NOMO-1 treated with dmso at 0.1 percent for 144 hours (cell line): ENCODE data around the gene MPC1.

Experiments
- DNase-seq: peaks from one replicate; lab custom pipeline; 2025; ENCODE audit not compliant: unreplicated experiment; lab: John Stamatoyannopoulos, UW

MPC1 gene

DNA sequence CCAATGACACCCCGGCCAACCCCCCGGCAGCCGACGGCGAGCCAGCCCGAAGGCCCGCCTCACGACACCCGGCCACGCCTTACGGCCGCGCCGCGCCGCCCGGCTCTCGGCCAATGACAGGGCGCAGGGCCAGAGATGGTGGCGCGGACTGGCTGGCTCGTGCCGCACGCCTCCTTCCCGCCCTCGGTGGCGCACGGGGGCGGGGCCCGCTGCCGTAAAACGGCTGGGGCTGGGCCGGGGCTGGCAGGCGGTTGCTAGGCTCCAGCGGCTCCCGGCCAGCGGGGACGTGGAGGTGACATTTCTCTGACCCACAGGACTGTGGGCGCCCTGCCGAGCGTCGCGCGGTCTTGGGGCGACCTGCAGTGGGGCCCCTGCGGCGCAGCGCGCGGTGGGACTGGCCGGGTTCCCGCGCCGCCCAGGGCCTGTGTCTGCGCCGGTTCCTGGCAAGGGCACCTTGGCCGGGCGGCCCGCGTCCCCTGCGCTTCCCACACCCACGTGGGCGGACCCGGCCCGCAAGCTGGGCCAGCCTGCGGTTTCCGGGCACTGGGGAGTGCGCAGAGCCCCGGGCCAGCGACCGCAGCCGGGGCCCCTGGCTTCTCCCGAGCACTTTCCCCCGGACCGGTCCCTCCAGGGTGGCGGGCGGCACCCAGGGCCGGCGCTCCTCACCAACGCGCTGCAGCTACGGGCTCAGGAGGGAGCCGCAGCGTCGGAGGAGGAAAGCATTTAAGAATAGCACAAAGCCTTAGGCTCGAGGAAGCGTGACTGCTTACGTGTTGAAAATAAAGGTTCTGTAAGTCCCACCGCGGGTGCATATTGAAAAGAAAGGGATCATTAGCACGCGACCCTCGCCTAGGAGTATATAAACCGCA is at the start of gene MPC1:
TSS of gene MPC1 (minus strand) at position 8 of the 869 bp plus-strand sequence. CDS start 64 bp downstream, outside the sequence.
- peak; percentile 95 for DNase-seq

DNA sequence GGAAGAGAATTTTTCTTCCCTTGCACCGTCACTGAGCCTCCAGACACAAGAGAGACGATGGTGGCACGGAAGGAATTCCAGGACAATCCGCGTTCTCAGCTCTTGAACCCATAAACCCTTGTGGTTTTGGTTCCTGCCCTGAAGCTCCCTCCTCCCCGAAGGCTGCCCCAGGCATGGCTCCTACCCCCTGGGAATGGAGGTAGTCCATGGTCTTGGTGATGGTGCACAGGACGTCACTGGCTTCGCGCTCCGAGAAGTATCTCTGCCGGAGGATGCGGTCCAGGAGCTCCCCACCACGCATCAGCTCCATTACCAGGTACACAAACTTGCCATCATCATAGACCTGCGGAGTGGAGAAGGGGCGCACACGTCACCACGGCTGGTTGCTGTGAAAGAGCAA is 47.5 kb upstream of the MPC1 start:
- DNase-seq, result no peak

DNA sequence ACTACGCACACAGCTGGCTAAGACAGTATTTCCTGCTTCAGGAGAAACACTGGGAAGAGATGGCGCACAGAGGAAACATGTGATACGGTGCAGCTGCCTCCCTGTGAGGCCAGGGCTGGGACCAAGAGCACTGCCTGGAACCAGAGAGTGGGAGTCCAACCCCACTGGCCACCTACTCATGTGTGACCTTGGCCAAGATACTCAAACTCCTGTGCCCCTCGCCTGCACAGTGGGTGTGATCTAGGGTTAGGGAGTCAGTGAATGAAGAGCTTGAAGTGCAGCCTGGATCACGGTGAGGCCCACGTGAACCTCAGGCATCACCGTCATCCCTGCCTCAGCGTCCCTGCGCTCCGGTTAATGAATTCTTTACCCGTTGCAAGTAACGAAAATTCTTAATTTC is 41.7 kb upstream of the MPC1 start:
- no peak for DNase-seq

DNA sequence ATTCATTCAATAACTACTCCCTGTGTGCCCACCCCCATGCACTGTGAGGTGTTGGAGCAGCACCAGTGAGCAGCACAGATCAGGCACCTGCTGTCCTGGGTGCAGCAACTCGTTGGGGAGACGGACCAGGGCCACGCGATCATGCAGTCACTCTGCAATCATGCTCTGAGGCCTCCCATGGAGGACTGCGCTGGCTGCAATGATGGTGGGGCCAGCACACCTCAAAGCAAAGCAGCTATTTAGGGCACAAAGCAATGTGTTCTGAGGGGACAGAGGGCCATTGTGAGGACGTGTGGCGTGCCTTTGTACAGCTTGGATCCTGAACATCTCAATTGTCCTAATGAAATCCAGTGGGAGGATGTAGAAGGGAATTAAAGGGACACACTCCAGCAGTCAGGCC is 41.0 kb upstream of the MPC1 start:
- DNase-seq, result no peak

DNA sequence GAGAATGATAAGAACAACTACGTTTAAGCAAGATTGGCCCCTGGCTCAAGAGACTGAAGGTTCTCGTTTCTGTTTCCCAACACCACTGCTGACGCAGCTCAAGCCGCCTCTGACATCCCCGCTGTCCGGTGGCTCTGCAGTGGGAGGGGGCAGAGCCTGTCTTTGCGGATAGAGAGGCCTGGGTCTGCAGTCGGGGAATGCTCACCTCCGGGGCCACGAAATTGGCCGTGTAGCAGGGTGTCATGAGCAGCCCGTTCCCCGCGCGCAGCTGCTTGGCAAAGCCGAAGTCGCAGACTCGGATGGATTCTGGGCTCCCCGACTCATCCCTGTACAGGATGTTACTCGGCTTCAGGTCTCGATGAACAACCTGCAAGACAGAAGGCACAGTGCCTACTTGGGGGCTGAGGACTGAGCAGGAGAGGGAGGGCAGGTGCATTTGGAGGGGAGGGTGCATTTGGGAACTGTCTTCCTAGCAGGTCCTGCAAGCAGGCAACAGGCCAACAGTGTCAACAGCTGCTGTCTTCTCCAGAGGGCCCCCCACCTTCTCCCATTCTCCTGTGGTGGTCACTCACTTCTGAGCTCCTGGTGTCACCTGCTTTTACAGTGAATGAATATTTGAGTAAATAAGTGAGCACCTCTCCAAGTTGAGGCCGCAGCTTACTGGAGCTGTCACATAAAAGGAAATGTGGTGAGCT is 40.5 kb upstream of the MPC1 start:
- DNase-seq, result no peak

DNA sequence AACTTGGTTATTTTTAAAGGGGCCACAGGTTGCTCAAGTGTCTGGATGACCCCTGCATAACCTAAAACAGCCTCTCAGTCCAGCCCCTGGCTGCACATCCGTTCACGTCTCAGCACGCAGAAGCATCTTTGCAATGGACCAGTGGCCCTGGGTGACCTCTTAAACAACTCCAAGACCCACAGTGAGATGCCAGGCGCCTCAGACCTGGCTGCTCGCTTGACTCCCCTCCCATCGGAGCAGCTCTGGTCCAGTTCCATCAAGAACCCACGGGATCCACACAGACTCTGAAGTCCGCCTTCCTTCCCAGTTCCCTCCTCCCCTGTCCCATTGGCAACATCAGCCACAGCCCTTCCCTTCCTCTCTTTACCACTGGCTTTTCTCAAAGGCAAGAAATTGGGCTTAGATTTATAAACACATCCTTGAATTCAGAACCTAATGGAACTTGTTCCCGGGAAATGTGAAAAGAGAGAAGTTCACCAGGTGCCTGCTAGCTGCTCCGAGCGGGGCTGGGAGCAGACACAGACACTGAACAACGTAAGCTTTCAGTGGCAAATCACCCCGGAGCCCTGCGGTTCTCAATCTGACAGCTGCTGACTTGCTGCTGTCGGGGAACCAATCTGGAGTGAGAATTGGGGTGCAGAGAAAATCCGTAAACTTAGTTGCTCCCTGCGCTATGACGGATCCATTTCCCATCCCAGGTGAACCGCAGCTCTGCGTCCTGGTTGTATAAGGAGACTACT is 39.6 kb upstream of the MPC1 start:
- DNase-seq, result no peak

DNA sequence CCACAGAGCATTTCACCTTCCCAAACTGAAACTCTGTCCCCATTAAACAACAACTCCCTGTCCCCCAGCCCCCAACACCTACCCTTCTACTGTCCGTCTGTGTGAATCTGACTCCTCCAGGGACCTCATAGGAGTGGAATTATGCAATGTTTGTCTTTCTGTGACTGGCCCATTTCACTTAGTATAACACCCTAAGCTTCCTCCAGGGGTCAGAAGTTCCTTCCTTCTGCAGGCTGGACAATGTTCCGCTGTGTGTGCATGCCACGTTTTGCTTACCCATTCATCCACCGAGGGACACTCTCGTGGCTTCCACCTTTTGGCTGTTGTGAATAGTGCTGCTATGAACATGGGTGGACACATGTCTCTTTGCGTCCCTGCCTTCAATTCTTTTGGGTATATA is 37.6 kb upstream of the MPC1 start:
- DNase-seq, result peak; percentile 30

DNA sequence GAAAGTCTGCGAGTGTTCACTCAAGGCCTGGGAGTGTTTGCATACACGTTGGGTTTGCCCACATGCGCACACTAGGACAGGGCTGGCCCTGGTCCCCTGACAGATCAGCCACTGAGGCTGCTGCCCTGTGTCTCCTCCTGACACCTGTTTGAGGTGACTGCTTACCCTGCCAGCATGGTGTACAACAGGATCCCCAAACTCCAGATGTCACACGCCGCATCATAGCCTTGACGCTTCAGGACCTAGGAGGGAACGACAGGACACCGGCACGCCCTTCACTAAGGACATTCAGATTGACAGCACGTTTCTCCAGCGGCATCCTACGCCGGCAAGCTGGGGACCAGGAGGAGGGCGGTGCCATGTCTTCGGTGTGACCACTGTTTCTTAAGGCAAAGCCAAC is 37.0 kb upstream of the MPC1 start:
- DNase-seq, result no peak

DNA sequence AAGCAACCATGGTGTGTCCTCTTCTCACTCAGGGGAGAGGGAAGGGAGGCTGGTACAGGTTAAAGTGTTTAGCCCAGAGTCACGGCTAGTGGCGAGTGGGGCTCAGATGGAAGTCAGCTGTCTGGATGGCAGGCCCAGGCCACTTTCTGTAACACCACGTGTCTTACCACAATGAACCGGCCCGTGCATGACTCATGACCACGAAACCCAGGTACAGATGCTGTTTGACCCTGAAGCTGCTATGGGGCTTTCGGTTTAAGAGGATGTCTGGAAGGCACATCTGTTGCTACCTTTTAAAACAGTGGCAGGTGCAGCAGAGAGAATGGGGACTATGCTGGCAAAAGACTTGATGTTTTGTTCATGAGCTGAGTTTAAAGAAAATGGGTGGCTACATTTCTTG is 36.5 kb upstream of the MPC1 start:
- DNase-seq, result no peak

DNA sequence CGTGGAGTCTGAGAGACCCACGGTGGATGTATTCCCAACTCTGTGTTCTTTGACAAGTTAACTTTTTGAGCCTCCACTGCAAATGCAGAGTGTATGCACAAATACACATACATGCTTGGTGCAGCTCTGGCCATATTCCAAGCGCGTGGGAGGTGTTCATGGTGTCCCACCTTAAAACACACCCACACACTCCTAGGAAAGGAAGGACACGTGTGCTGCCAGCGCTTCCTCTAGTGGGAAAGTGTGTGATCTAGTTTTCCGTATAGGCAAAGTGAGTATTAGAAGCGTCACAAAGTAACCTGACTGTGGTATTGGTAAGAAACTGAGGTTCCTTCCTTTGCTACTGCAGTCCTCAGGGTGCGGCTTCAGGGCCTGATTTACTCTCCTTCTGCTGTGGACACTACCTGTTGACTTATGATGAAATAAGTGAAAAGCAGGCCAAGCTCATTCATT is 36.0 kb upstream of the MPC1 start:
- no peak for DNase-seq

DNA sequence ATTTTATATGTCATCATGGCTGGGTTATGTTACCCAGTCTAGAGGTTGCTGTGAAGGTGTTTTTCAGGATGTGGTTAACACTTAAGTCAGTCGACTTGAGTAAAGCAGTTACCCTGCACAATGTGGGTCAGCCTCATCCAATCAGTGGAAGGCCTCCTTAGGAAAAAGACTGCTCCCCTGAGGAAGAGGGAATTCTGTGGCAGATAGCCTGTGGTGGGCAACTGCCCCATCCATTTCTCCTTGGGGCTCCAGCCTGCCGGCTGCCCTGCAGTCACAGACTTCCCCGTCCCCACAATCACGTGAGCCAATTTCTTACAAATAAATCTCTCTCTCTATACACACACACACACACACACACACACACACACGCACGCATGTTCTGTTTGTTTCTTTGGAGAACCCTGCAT is 34.5 kb upstream of the MPC1 start:
- DNase-seq, result no peak

DNA sequence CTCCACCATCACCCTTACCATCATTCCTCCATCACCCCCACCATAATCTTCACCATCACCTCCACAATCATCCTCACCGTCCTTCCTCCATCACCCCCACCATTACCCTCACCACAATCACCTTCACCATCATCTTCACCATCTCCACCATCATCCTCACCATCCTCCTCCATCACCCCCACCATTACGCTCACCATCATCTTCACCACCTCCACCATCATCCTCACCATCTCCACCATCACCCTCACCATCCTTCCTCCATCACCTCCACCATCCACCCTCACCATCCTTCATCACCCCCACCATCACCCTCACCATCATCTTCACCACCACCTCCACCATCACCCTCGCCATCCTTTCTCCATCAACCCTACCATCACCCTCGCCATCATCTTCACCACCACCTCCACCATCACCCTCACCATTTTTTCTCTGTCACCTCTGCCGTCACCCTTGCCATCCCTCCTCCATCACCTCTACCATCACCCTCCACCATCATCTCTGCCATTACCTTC is 33.1 kb upstream of the MPC1 start:
- DNase-seq, result no peak

DNA sequence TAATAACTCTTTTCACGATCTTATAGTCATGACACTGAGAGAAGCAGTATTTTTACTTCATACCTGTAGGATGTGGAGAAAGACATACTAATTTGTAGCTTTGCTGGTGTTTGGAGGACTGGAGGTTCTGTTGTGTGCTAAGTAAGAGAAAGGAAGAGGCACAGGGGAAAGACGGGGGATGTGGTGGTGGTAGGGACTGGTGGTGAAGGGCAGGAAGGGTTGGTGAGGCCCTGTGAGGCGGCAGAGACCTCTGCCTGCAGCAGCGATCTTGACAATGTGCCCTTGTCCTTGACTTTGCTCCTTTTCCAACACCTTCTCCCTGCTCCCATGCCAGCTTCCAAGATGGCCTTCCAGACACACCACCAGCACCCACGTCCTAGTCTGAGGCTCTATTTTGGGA is 32.6 kb upstream of the MPC1 start:
- no peak for DNase-seq

DNA sequence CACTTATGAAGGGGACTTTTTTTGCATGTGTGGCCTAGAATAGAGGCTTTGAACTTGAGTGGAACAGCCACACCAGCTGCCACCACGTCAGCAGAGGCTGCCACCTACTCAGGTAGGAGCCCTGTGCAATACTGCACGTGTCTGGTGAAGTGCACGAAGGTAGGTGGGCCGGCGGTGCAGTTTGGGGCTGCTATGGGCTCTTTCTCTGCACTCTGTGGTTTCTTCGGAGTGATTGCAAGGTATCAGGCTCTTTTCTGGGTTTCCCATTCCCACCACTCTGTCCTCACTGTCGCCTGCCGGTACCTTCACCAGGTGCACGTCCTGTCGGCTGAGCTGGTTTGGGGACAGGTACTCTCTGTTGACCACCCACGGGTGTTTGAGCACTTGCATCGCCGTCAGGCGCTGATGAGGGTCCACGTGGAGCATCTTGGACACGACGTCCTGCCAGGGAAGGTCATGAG is 30.8 kb upstream of the MPC1 start:
- no peak for DNase-seq

DNA sequence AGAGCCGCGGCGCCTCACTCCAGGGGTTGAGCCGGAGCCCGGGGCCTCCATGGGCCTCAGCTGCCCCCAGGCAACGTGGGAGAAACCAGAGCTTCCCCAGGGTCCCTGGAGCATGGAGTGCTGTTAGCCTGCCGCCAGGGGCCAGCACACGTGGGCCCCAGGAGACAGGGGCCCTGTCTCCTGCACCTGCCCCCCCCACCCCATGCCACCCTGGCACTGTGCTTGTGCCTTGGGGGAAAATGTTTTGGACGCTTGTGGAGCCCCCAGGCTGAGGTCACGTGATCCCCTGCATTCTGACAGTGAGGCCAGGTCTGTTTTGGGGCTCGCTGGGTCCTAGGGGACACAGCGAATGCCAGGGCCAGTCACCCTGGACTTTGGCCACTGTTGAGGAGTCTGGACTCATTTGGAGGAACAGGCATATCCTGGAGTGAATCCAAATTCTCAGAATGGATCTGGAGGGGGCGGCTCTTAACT is 30.2 kb upstream of the MPC1 start:
- DNase-seq, result no peak

DNA sequence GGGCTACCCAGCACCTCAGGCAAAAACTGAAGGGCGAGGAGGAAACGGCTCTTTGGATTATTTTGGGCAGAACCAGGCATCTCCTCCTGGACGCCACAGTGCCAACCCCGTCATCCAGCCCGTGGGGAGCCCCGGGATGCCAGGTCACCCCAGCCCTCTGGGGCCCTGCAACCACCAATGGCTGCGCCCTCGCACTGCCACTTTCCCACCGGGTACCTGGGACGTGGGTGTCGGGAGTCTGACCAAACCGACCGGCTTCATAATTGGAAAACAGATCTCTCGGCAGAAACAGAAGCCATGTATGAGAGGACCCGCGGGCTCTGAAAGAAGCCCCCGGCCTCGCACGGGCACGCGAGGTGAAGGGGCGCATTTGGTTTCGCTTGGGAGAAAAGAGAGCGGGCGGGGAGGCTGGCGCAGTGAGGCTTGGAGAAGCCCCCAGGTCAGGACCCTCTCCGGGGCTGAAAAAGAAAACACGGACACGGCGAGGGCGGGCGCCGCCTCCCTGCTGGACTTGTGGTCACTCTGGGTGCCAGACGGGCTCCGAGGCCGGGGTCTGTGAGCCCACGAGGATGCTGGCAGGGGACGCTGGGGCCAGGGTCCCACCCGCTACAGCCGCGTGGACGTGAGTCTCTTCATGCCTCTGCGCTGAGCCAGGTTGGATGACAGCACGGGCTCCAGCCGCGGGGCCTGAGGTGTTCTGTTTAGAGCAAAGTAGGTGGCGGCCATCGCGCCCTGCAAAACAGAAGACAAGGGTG is 29.6 kb upstream of the MPC1 start:
- DNase-seq, result no peak

DNA sequence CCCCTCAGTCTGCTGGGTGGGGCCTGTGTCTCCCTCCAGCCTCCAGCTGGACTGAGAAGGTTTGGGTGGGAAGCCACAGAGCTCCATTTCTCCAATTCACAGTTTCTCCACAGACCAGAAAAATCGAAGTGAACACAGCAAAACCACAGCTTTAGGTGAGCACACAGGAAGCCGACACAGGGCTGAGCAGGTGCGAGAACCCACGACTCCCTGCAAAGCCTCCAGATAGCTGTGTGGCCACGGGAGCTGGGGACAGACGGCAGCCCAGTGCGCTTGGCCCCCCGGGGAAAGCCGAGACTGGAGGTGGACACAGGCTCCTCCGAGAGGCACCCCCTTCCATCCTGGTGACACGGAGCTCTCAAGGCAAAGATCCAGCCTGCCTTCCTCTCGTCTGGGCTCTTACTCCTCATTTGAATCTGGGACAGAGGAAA is 29.0 kb upstream of the MPC1 start:
- no peak for DNase-seq

DNA sequence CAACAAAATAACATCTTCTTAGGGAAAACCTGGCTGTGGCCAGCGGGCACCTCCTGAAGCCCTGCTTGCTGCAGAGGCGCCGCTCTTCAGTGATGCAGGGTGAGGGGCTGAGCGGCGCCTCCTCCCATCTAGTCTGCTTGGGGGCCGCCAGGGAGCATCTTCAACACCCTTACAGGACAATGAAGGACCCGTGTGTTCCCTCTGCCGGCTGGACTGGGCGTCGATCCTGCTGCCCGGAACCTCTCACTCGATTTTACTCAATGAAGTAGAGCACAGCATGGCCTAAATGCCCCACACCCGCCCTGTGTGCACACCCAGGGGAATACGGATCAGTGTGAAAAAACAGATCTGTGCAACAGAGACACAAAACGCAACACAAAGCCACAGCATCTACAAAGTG is 28.5 kb upstream of the MPC1 start:
- DNase-seq, result no peak

DNA sequence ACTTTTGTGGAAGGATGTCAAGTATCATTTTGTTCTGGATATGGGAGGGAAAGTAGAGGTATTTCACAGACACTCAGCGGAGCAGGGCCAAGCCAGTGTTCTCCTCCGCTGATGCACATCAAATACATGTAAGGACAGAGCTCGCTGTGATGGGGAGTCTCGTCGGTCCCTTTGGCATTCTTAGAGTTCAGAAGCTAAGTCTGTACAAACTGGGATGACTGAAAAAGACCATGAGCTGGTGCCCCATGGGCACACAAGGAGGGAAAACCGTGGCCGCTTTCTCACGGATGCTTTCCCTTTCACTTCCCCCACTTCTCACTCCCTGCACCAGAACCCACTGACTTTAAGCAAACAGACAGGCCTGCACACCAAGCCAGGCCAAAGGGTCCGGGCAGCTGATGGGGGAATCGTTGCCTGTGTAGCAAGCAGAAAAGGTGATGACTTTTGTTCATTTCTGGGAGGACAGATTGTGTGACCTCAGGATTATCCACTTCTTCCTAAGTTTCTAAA is 27.7 kb upstream of the MPC1 start:
- DNase-seq, result no peak
